Stimulated activated CD8-positive, alpha-beta memory T cell treated with anti-CD3 and anti-CD28 coated beads, Interleukin-15, amount 100 ng/mL, for 4 hours (primary cell): ENCODE results near the gene ZNF593.

Source experiments
- DNase-seq, 2 donors: peaks; one replicate each; pipeline ENCODE4 v3.0.0-alpha.2; 2020; ENCODE audit warnings: low read depth in 2 of 2

ZNF593 gene

GRCh38 chr1:26148887-26149286 is 20.8 kb upstream of the ZNF593 start:
- DNase-seq, result no peak

GRCh38 chr1:26153966-26154532 is 15.7 kb upstream of the ZNF593 start:
- DNase-seq, result no peak

GRCh38 chr1:26154750-26155149 is 15.0 kb upstream of the ZNF593 start:
- no peak for DNase-seq

- no peak for DNase-seq
Measured at GRCh38 chr1:26155370-26156284, 14.1 kb upstream of the ZNF593 start.

GRCh38 chr1:26156285-26157038 is 13.2 kb upstream of the ZNF593 start:
- DNase-seq, result no peak

GRCh38 chr1:26158271-26158907 is 11.3 kb upstream of the ZNF593 start:
- no peak for DNase-seq

GRCh38 chr1:26158908-26159742 is 10.6 kb upstream of the ZNF593 start, which contains the start of gene FAM110D:
Gene FAM110D (plus strand): TSS chr1:26159079. CDS start chr1:26161292, 2,213 bp downstream.
- DNase-seq, result no peak

GRCh38 chr1:26159743-26160039 is 10.0 kb upstream of the ZNF593 start:
- DNase-seq, result no peak

GRCh38 chr1:26160527-26161414 is 8.9 kb upstream of the ZNF593 start:
- no peak for DNase-seq

- DNase-seq, result no peak
Measured at GRCh38 chr1:26161415-26162219, 8.1 kb upstream of the ZNF593 start.

- DNase-seq, result no peak
Measured at GRCh38 chr1:26162220-26162709, 7.4 kb upstream of the ZNF593 start.

- no peak for DNase-seq
Measured at GRCh38 chr1:26163684-26164035, 6.0 kb upstream of the ZNF593 start.

GRCh38 chr1:26164036-26164860 is 5.5 kb upstream of the ZNF593 start:
- DNase-seq, result peak in 1 of 2 donors; percentile 22

GRCh38 chr1:26164861-26165842 is 4.6 kb upstream of the ZNF593 start:
- DNase-seq, result no peak

GRCh38 chr1:26166719-26167281 is 2.9 kb upstream of the ZNF593 start:
- no peak for DNase-seq

GRCh38 chr1:26168410-26169197 is 1.1 kb upstream of the ZNF593 start, which contains the start of gene C1orf232:
Gene C1orf232 (minus strand): TSS chr1:26168963. CDS start chr1:26168499, 464 bp downstream.
- DNase-seq, result no peak
